ENCODE results near the gene NLRC5.

NLRC5 gene

DNA sequence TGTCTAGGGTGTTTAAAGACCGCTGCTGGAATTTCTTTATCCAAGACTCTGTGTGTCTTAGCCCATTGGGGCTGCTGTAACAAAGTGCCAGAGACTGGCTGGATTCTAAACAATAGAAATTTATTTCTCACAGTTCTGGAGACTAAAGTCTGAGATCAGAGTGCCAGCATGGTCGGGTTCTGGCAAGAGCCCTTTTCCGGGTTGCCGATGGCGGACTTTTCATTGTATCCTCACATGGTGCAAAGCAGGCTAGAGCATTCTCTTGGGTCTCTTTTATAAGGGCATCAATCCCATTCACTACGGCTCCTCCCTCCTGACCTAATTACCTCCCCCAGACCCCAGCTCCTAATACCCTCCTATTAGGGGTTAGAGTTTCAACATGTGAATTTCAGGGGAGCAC, 9.5 kb downstream of the NLRC5 start:
- DNase-seq (ENCODE audit: low spot score), result no peak
- no CpG with 5 or more reads among the region's 6 CpGs for WGBS, 2 donors (ENCODE audit: extremely low coverage in 2 of 2, insufficient read length in 2 of 2, insufficient replicate concordance in 1 of 2)
- no peak overlapping the region for H2BK15ac ChIP-seq (ENCODE audit: low read length)

DNA sequence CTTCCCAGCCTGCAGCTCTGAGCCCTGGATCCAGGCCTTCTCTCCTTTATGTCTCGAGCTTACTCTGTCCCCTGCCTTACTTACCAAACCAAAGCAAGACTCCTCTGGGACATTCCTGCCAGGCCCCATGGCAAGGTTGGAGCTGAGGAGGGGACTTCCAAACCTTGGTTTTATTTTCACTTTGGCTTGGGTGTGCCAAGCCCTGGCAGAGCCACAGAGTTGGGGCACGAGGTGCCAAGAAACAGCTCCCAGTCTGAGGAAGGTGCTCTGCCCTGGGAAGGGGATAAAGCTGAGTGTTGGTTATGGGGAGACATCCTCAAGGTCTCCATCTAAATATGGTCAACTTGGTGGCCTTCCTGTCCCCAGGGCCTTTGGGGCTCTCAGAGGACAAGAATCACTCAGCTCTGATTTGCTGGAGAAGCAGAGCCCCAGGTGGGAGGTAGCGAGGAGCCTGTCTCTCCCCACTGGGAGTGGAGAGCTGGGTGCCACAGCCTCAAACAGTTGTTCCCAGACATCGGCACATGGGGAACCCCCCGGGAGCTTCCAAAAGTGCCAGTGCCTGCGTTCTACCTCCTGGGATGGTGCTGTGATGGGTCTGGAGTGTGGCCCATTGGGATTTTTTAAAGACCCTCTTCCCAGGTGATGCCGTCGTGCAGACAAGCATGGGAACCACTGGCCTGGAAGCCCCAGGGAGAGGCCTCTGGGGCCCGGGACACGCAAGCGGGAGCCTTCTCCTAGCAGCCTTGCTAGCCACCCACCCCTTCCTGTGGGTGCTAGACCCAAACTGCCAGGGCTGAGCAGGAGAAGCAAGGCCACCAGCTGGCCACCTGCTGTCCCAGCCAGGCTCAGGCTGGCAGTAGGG, 10.3 kb downstream of the NLRC5 start:
- Histone ChIP-seq H2BK12ac (ENCODE audit: low read length) (peak overlapping the region; percentile 43), H3K4me3 (ENCODE audit: low read length in 2 of 2) (no peak overlapping the region), H3K27me3 (ENCODE audit: control insufficient read depth in 3 of 3, insufficient read depth in 3 of 3, low read depth in 1 of 3, low read length in 3 of 3) (peaks cover 0 to 33% (median 0%) of the 10 kb centered on the region in 3 experiments), H2BK5ac (ENCODE audit: low read length) (peak overlapping the region; percentile 14), H3K18ac (ENCODE audit: low read length) (peak overlapping the region; percentile 83), H2BK15ac (ENCODE audit: low read length) (peak overlapping the region; percentile 35), H4K8ac (ENCODE audit: low read depth, low read length) (no peak overlapping the region), H2AK5ac (ENCODE audit: low read depth, low read length) (peak overlapping the region; percentile 61), H4K91ac (ENCODE audit: low read depth, low read length, poor library complexity) (no peak overlapping the region), H3K4ac (ENCODE audit: low read length) (no peak overlapping the region), H3K4me2 (ENCODE audit: insufficient read depth, low read length, poor library complexity, severe bottlenecking) (no peak overlapping the region), H3K23ac (ENCODE audit: low read depth, low read length, poor library complexity) (no peak overlapping the region), H3K9me3 (replicated peaks in 1 of 2; ENCODE audit: control insufficient read depth in 2 of 2, insufficient read depth in 1 of 2, low read depth in 1 of 2, low read length in 2 of 2) (no peaks in the 10 kb centered on the region), H3K79me1 (ENCODE audit: low read depth, low read length) (no peaks in the 10 kb centered on the region), H3K14ac (ENCODE audit: low read length) (no peak overlapping the region), H3K36me3 (replicated peaks in 1 of 2; ENCODE audit: control insufficient read depth in 2 of 2, insufficient read depth in 2 of 2, low read length in 2 of 2) (no peaks in the 10 kb centered on the region), H3K27ac (replicated peaks; ENCODE audit: low read length) (no peak overlapping the region), H3K4me1 (ENCODE audit: control insufficient read depth in 2 of 2, insufficient read depth in 1 of 2, low read depth in 1 of 2, low read length in 2 of 2) (peaks cover 0 to 12% of the 10 kb centered on the region in 2 donors), H3K9ac (ENCODE audit: low read depth, low read length, poor library complexity) (no peak overlapping the region), H2AFZ (ENCODE audit: low read length) (no peak overlapping the region), H2BK120ac (ENCODE audit: low read depth, low read length) (no peak overlapping the region)
- no CpG with 5 or more reads among the region's 11 CpGs for WGBS, 2 donors (ENCODE audit: extremely low coverage in 2 of 2, insufficient read length in 2 of 2, insufficient replicate concordance in 1 of 2)
- DNase-seq (ENCODE audit: low spot score), result no peak

More for the DNA sequence above, 9.5 kb downstream of the NLRC5 start:
- no peaks in the 10 kb centered on the region for H3K9me3 ChIP-seq (replicated peaks in 1 of 2; ENCODE audit: control insufficient read depth in 2 of 2, insufficient read depth in 1 of 2, low read depth in 1 of 2, low read length in 2 of 2)
- no peak overlapping the region for H2AK5ac ChIP-seq (ENCODE audit: low read depth, low read length)
- H4K8ac ChIP-seq (ENCODE audit: low read depth, low read length), result no peak overlapping the region
- no peak overlapping the region for H2BK12ac ChIP-seq (ENCODE audit: low read length)
- no peaks in the 10 kb centered on the region for H3K36me3 ChIP-seq (replicated peaks in 1 of 2; ENCODE audit: control insufficient read depth in 2 of 2, insufficient read depth in 2 of 2, low read length in 2 of 2)
- no peak overlapping the region for H3K4me3 ChIP-seq (ENCODE audit: low read length in 2 of 2)
- no peak overlapping the region for H3K9ac ChIP-seq (ENCODE audit: low read depth, low read length, poor library complexity)
- no peak overlapping the region for H3K23ac ChIP-seq (ENCODE audit: low read depth, low read length, poor library complexity)
- peaks cover 0 to 7% of the 10 kb centered on the region in 2 donors for H3K4me1 ChIP-seq (ENCODE audit: control insufficient read depth in 2 of 2, insufficient read depth in 1 of 2, low read depth in 1 of 2, low read length in 2 of 2)
- no peaks in the 10 kb centered on the region for H3K79me1 ChIP-seq (ENCODE audit: low read depth, low read length)
- H4K91ac ChIP-seq (ENCODE audit: low read depth, low read length, poor library complexity), result no peak overlapping the region
- H3K14ac ChIP-seq (ENCODE audit: low read length), result no peak overlapping the region
- no peak overlapping the region for H3K27ac ChIP-seq (replicated peaks; ENCODE audit: low read length)
- H2AFZ ChIP-seq (ENCODE audit: low read length), result no peak overlapping the region
- no peak overlapping the region for H3K4ac ChIP-seq (ENCODE audit: low read length)
- H2BK120ac ChIP-seq (ENCODE audit: low read depth, low read length), result no peak overlapping the region
- H3K27me3 ChIP-seq (ENCODE audit: control insufficient read depth in 3 of 3, insufficient read depth in 3 of 3, low read depth in 1 of 3, low read length in 3 of 3), result peaks cover 0 to 33% (median 0%) of the 10 kb centered on the region in 3 experiments
- no peak overlapping the region for H2BK5ac ChIP-seq (ENCODE audit: low read length)
- H3K4me2 ChIP-seq (ENCODE audit: insufficient read depth, low read length, poor library complexity, severe bottlenecking), result no peak overlapping the region
- no peak overlapping the region for H3K18ac ChIP-seq (ENCODE audit: low read length)

DNA sequence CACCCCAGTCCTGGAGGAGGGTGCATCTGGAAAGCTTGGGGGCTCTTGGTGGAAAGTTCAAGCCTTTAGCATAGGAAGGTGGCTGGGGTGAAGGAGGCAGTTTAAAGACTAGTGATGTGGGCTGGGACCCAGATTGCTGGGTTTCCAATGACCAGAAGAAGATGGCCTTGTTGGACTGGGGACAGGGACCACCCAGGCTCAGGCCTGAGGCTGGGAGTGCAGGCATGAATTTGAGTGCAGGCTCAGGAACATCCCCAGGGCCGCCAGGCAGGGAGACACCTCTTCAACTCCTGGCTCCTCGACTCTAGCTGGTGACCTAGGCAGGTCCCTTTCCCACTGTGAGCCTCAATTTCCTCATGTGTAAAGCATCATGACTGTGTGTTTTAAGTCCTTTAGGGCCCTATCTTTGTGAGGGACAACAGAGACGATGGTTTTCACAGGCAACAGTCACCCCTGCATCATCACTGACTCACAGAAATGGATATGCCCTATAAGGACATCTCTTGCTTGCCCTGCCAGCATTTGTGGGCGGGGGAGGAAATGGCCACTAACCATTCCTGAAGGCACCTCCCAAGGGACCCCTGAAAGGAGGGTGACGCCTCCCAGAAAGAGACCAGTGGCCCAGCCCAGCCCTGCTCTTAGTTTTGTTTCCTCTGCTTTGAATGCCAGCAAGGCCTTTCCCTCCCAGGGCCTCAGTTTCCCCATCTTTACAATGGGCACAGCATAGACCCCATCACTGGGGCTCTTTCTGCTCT, 11.1 kb downstream of the NLRC5 start:
- no peaks in the 10 kb centered on the region for H3K36me3 ChIP-seq (replicated peaks in 1 of 2; ENCODE audit: control insufficient read depth in 2 of 2, insufficient read depth in 2 of 2, low read length in 2 of 2)
- H4K91ac ChIP-seq (ENCODE audit: low read depth, low read length, poor library complexity), result no peak overlapping the region
- H2BK12ac ChIP-seq (ENCODE audit: low read length), result peak overlapping the region; percentile 43
- H3K9me3 ChIP-seq (replicated peaks in 1 of 2; ENCODE audit: control insufficient read depth in 2 of 2, insufficient read depth in 1 of 2, low read depth in 1 of 2, low read length in 2 of 2), result no peaks in the 10 kb centered on the region
- peaks cover 0 to 30% (median 0%) of the 10 kb centered on the region in 3 experiments for H3K27me3 ChIP-seq (ENCODE audit: control insufficient read depth in 3 of 3, insufficient read depth in 3 of 3, low read depth in 1 of 3, low read length in 3 of 3)
- no peak overlapping the region for H3K9ac ChIP-seq (ENCODE audit: low read depth, low read length, poor library complexity)
- no peak overlapping the region for H2AFZ ChIP-seq (ENCODE audit: low read length)
- peaks cover 0 to 12% of the 10 kb centered on the region in 2 donors for H3K4me1 ChIP-seq (ENCODE audit: control insufficient read depth in 2 of 2, insufficient read depth in 1 of 2, low read depth in 1 of 2, low read length in 2 of 2)
- no peak overlapping the region for H3K27ac ChIP-seq (replicated peaks; ENCODE audit: low read length)
- no peaks in the 10 kb centered on the region for H3K79me1 ChIP-seq (ENCODE audit: low read depth, low read length)
- peak overlapping the region; percentile 14 for H2BK5ac ChIP-seq (ENCODE audit: low read length)
- H3K14ac ChIP-seq (ENCODE audit: low read length), result no peak overlapping the region
- H2BK120ac ChIP-seq (ENCODE audit: low read depth, low read length), result no peak overlapping the region
- no CpG with 5 or more reads among the region's 5 CpGs for WGBS, 2 donors (ENCODE audit: extremely low coverage in 2 of 2, insufficient read length in 2 of 2, insufficient replicate concordance in 1 of 2)
- H2BK15ac ChIP-seq (ENCODE audit: low read length), result peak overlapping the region; percentile 35
- peak overlapping the region; percentile 61 for H2AK5ac ChIP-seq (ENCODE audit: low read depth, low read length)
- H3K23ac ChIP-seq (ENCODE audit: low read depth, low read length, poor library complexity), result no peak overlapping the region
- no peak overlapping the region for H3K4me3 ChIP-seq (ENCODE audit: low read length in 2 of 2)
- no peak for DNase-seq (ENCODE audit: low spot score)
- H3K4ac ChIP-seq (ENCODE audit: low read length), result no peak overlapping the region
- no peak overlapping the region for H4K8ac ChIP-seq (ENCODE audit: low read depth, low read length)
- peak overlapping the region; percentile 41 for H3K18ac ChIP-seq (ENCODE audit: low read length)
- H3K4me2 ChIP-seq (ENCODE audit: insufficient read depth, low read length, poor library complexity, severe bottlenecking), result no peak overlapping the region
